Osteoblast (primary cell): ENCODE data around the gene NREP. TPM values are rescaled to one million over a fixed set of nuclear protein-coding genes. Genes with fewer than 3 reads are reported as not detected.

Experiments
- DNase-seq: peaks from one replicate; pipeline ENCODE4 v3.0.0; 2011; ENCODE audit warnings: low spot score, mixed read lengths; ENCODE audit not compliant: insufficient read length; ENCODE audit errors: missing footprints
- H2AFZ ChIP-seq: 2 replicates; pipeline ENCODE4 v1.6.0; 2011; ENCODE audit warnings: mild to moderate bottlenecking, low read length
- H3K27ac ChIP-seq: 2 replicates; pipeline ENCODE4 v1.5.1; 2011; ENCODE audit warnings: mild to moderate bottlenecking, low read depth, low read length, moderate library complexity
- H3K27me3 ChIP-seq: 2 replicates; pipeline ENCODE4 v1.6.0; 2012; ENCODE audit warnings: mild to moderate bottlenecking, control low read depth, inconsistent platforms, low read length, moderate library complexity; ENCODE audit not compliant: insufficient read depth
- H3K36me3 ChIP-seq: 2 replicates; pipeline ENCODE4 v1.5.1; 2011; ENCODE audit warnings: mild to moderate bottlenecking, low read length, control low read depth, moderate library complexity; ENCODE audit not compliant: insufficient read depth
- H3K4me1 ChIP-seq: 2 replicates; pipeline ENCODE4 v1.5.1; 2011; ENCODE audit warnings: mild to moderate bottlenecking, low read length, control low read depth, moderate library complexity; ENCODE audit not compliant: insufficient read depth
- H3K4me2 ChIP-seq: 2 replicates; pipeline ENCODE4 v1.6.0; 2011; ENCODE audit warnings: mild to moderate bottlenecking, low read length; ENCODE audit not compliant: insufficient read depth
- H3K4me3 ChIP-seq: fragments of 200-600 bp; sonication (generic); 3 replicates; pipeline ENCODE4 v1.5.1; 2012; ENCODE audit warnings: mild to moderate bottlenecking, low read length, inconsistent platforms; ENCODE audit not compliant: insufficient read depth
- H3K79me2 ChIP-seq: 2 replicates; pipeline ENCODE4 v1.6.0; 2012; ENCODE audit warnings: mild to moderate bottlenecking, low read length, control low read depth, inconsistent platforms; ENCODE audit not compliant: insufficient read depth
- H3K9me3 ChIP-seq: 2 replicates; pipeline ENCODE4 v1.5.1; 2011; ENCODE audit warnings: low read depth, low read length, control low read depth
- H4K20me1 ChIP-seq: 2 replicates; pipeline ENCODE4 v1.6.0; 2012; ENCODE audit warnings: mild to moderate bottlenecking, low read length, control low read depth; ENCODE audit not compliant: insufficient read depth
- total RNA-seq: library from RNA; depleted of rRNA; stranded (reverse); fragments of >200 nt; gene quantifications from 2 replicates; pipeline ENCODE4 v1.2.3, GENCODE V29; 2012
- TF ChIP-seq, protein P1 (sequence below): IDR thresholded peaks from 2 replicates; pipeline ENCODE4 v1.5.1; 2011; ENCODE audit warnings: mild to moderate bottlenecking, low read depth, low read length, moderate library complexity; ENCODE audit errors: extremely low read depth

NREP gene
- total RNA-seq, 1 donor, result 182 TPM

DNA sequence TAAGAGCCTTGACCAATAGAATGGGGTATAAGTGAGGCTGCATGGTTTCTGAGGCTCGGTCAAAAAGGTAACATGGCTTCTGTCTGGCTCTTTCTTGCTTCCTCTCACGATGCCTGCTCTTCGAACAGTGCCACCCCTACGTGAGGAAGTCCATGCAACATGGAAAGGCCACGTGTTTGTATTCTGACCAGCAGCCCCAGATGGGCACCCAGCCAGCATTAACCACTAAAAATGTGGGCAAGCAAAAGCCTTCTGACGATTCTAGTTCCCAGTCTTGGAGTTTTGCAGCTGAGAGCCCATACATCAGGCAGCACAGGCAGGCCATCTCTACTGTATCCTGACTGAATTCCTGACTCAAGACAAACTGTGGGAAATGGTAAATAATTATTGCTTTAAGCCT is 24.2 kb upstream of the NREP start:
- H3K4me1 ChIP-seq, result peaks cover 18% of the 10 kb centered on the region
- H3K4me3 ChIP-seq, result no peak overlapping the region
- H3K27me3 ChIP-seq, result no peaks in the 10 kb centered on the region
- no peak for DNase-seq
- TF ChIP-seq, protein P1, sequence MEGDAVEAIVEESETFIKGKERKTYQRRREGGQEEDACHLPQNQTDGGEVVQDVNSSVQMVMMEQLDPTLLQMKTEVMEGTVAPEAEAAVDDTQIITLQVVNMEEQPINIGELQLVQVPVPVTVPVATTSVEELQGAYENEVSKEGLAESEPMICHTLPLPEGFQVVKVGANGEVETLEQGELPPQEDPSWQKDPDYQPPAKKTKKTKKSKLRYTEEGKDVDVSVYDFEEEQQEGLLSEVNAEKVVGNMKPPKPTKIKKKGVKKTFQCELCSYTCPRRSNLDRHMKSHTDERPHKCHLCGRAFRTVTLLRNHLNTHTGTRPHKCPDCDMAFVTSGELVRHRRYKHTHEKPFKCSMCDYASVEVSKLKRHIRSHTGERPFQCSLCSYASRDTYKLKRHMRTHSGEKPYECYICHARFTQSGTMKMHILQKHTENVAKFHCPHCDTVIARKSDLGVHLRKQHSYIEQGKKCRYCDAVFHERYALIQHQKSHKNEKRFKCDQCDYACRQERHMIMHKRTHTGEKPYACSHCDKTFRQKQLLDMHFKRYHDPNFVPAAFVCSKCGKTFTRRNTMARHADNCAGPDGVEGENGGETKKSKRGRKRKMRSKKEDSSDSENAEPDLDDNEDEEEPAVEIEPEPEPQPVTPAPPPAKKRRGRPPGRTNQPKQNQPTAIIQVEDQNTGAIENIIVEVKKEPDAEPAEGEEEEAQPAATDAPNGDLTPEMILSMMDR, result no peak
- no peaks in the 10 kb centered on the region for H3K9me3 ChIP-seq
- H2AFZ ChIP-seq, result no peak overlapping the region
- no peaks in the 10 kb centered on the region for H3K79me2 ChIP-seq
- no peaks in the 10 kb centered on the region for H4K20me1 ChIP-seq
- H3K27ac ChIP-seq, result peak overlapping the region; percentile 47
- no peaks in the 10 kb centered on the region for H3K36me3 ChIP-seq
- no peak overlapping the region for H3K4me2 ChIP-seq

GRCh38 chr5:111779922-111780292 is 22.9 kb upstream of the NREP start:
- H3K4me2 ChIP-seq, result peak overlapping the region; percentile 50
- H3K4me3 ChIP-seq, result no peak overlapping the region
- TF ChIP-seq, protein P1, result no peak
- no peaks in the 10 kb centered on the region for H3K27me3 ChIP-seq
- H4K20me1 ChIP-seq, result no peaks in the 10 kb centered on the region
- H3K27ac ChIP-seq, result peak overlapping the region; percentile 47
- no peak for DNase-seq
- H3K9me3 ChIP-seq, result no peaks in the 10 kb centered on the region
- H2AFZ ChIP-seq, result peak overlapping the region; percentile 50
- H3K36me3 ChIP-seq, result no peaks in the 10 kb centered on the region
- H3K79me2 ChIP-seq, result no peaks in the 10 kb centered on the region
- peaks cover 22% of the 10 kb centered on the region for H3K4me1 ChIP-seq

DNA sequence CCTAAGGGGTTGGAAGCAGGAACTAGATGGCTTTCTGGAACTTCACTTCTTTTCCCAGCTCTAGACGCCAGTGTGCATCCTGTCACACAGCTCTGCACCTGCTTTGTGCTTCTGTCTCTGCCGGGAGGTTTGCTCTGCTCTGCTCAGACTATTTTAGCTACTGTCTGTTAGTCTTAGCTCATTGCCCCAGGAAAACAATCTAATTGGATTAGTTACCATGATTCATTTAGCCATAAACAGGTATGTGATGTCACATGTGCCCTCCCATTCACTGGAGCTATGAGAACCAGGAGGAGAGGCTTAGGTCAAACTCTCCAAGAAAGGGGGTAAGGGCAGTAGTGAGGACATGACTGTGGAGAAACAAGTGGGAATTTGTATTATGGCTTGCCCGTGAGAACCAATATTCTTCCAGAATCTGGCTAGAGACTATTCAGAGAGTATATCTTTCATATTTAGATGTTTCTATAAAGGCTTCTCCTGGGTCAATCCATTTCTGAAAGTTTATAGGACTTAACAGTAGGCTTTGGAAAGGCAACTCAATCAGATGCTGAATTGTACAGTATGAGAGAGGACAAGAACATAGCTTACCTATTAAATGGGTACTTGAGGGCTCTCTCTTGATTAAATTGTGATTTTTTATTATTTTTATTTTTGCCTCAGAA is 22.4 kb upstream of the NREP start:
- H3K4me2 ChIP-seq, result no peak overlapping the region
- H2AFZ ChIP-seq, result no peak overlapping the region
- peaks cover 27% of the 10 kb centered on the region for H3K4me1 ChIP-seq
- H3K27ac ChIP-seq, result no peak overlapping the region
- no peaks in the 10 kb centered on the region for H3K79me2 ChIP-seq
- no peaks in the 10 kb centered on the region for H3K36me3 ChIP-seq
- H3K27me3 ChIP-seq, result no peaks in the 10 kb centered on the region
- H3K4me3 ChIP-seq, result no peak overlapping the region
- DNase-seq, result no peak
- no peaks in the 10 kb centered on the region for H4K20me1 ChIP-seq
- no peaks in the 10 kb centered on the region for H3K9me3 ChIP-seq
- TF ChIP-seq, protein P1, result no peak

- Histone ChIP-seq H3K27me3 (no peaks in the 10 kb centered on the region), H3K27ac (no peak overlapping the region)
These were observed 20.2 kb upstream of the NREP start for GRCh38 chr5:111776913-111777781.

More at GRCh38 chr5:111776913-111777781, 20.2 kb upstream of the NREP start:
- no peak overlapping the region for H3K4me3 ChIP-seq
- H3K4me1 ChIP-seq, result peaks cover 27% of the 10 kb centered on the region
- H2AFZ ChIP-seq, result no peak overlapping the region
- H4K20me1 ChIP-seq, result no peaks in the 10 kb centered on the region
- no peaks in the 10 kb centered on the region for H3K79me2 ChIP-seq
- DNase-seq, result no peak
- H3K36me3 ChIP-seq, result no peaks in the 10 kb centered on the region
- TF ChIP-seq, protein P1, result no peak
- H3K4me2 ChIP-seq, result no peak overlapping the region
- no peaks in the 10 kb centered on the region for H3K9me3 ChIP-seq
